Frontal cortex (tissue), 4 donors: ENCODE results near the gene CCDC71. TPM values are rescaled to one million over a fixed set of nuclear protein-coding genes. Genes with fewer than 3 reads are reported as not detected.

Experiments
- DNase-seq, 2 donors: peaks; one replicate each; pipeline ENCODE4 v3.0.0; 2012; ENCODE audit warnings: low spot score in 2 of 2
- FAIRE-seq: peaks from 2 replicates; lab custom pipeline; 2012; peaks lifted over from hg19 to GRCh38; lab: Jason Lieb, UNC
- total RNA-seq: library from RNA; depleted of rRNA; stranded (reverse); fragments of >200 nt; gene quantifications from one replicate; pipeline ENCODE4 v1.2.3, GENCODE V29; 2014
- donor health status: control.
- donor health status: control.
- donor health status: control.

Gene CCDC71
- total RNA-seq, 1 donor from 2014 or later = 17.9 TPM

- no peak for FAIRE-seq
- DNase-seq = peak; percentile 66 to 85
These were observed 32.7 kb downstream of the CCDC71 start for GRCh38 chr3:49133226-49133951.

DNA sequence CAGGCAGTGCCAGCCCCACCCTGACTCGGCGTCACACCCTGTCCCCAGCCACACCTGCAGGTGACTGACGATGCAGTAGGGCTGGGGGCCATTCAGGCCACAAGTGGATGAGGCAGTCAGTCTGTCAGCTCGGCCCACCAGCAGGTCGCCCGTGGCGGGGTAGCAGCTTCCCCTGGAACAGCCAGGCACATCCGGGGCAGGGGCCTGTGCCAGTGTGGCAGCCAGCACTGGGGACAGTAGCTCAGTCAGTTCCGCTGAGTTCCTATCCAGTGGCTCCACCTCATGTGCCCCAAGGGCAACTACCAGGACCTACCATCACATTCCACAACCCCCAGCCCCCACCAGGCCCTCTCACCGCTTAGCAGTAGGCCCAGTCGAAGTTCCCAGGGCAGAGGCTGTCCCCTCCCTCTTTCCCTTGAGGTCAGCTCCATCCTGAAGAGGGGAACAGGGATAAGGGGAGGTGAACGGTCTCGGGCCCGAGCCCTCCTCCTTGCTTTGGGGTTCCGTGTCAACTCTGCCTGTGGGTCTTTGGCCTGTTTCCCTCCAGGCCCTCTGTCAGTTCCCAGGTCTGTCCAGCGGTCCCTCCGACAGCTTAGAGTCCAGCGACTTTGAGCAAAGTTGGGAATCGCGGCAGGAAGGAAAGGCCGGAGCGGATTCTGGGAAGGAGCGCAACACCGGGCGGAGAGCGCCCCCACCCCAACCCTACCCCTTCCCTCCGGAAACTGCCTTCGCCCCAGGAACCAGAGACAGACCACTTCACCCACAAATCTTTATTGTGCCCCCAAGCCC lies 33.5 kb downstream of the CCDC71 start, which contains the start of gene LAMB2:
TSS of gene LAMB2 (minus strand) at position 614 of the 789 bp plus-strand sequence. CDS start at position 431, 183 bp downstream.
- FAIRE-seq (no peak), DNase-seq (peak; percentile 57 to 83)

- FAIRE-seq = no peak
These were observed 34.1 kb downstream of the CCDC71 start for GRCh38 chr3:49132073-49132436.

GRCh38 chr3:49131576-49131975 lies 34.6 kb downstream of the CCDC71 start:
- no peak for FAIRE-seq
- DNase-seq = no peak

More at GRCh38 chr3:49132073-49132436, 34.1 kb downstream of the CCDC71 start:
- DNase-seq = no peak

GRCh38 chr3:49131040-49131439 lies 35.1 kb downstream of the CCDC71 start:
- DNase-seq (no peak), FAIRE-seq (no peak)

DNA sequence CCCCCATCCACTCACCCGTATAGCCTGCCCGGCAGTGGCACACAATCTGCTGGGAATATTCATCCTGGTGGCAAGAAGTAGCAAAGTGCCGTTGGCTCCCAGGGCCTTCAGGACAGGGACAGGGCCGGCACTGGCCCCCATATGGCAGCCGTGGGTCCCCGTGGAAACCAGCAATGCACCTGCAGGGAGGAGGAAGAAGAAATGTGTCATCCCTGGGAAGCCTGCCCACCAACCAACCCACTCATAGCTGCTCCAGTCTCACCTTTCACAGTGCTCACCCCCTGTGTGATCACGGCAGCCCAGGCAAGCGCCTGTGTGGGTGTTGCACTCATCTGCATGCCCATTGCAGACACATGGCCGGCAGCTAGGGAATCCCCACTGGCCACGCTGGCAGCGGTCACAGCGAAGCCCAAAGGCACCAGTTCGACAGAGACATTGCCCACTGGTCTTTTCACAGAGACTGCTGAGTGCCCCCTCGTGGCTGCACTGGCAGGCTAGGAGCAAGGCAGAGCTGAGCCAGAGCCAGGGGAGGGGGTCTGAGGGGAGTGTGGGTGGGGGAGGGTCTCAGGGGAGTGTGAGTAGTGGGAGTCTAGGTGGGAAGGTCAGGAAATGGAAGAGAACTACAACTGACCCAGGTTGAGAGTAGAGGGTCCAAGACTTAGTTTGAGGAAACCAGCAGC lies 41.0 kb downstream of the CCDC71 start:
- FAIRE-seq (no peak), DNase-seq (peak in 1 of 2 donors; percentile 40)

GRCh38 chr3:49124203-49124602 lies 41.9 kb downstream of the CCDC71 start:
- DNase-seq = no peak
- no peak for FAIRE-seq

- FAIRE-seq = no peak
These were observed 42.4 kb downstream of the CCDC71 start for GRCh38 chr3:49123687-49124086.

GRCh38 chr3:49122886-49123545 lies 43.1 kb downstream of the CCDC71 start:
- no peak for FAIRE-seq
- no peak for DNase-seq

More at GRCh38 chr3:49123687-49124086, 42.4 kb downstream of the CCDC71 start:
- DNase-seq = no peak

DNA sequence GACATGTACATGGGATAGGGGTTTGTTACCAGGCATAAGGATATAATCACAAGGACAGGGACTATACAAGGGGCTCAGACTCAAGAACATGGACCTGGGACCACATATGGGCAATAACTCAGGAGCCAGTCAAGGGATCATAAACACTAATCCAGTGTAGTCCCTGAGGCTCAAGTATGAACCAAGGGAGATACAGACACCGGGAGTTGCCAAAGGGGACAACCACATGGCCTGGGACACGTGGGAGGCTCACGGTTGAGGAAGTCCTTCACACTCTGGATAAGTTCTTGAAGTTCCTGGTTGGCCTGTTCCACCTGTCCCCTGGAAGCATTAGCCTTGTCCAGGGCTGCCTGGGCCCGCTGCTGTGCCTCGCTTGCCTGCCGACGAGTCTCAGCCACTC lies 43.7 kb downstream of the CCDC71 start:
- DNase-seq = no peak
- no peak for FAIRE-seq

- no peak for FAIRE-seq
- DNase-seq = no peak
These were observed 44.1 kb downstream of the CCDC71 start for GRCh38 chr3:49122022-49122421.

DNA sequence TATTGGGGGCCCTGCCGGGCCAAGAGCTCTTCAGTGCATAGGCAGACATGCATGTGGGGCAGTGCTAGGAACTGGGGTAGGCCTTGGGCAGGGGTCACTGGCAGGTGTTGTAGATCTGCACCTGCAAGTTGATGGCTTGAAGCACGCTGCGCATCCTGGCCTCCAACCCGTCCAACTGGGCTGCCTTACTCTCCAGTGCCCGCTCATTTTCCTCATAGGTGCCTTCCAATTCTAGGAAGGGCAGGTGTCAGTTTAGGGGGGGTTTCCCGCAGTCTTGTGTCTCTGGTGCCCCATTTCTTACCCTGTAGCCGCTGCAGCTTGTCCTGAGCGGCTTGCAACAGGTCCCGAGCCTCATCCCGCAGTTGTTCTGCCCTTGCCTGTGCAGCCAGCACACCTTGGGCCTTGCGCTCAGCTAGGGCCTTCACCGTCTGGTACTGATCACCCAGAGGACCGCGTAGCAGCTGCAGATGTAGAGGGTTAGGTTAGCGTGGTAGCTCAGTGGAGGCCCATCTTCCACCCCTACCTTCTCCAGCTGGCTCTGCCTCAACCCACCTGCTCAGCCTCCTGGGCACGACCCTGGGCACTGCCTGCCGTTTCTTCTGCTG lies 44.9 kb downstream of the CCDC71 start:
- FAIRE-seq = no peak

GRCh38 chr3:49120438-49121131 lies 45.5 kb downstream of the CCDC71 start, which contains the start of gene USP19:
Gene USP19 (minus strand): TSS chr3:49120823. CDS start chr3:49119145, 1,678 bp downstream.
- FAIRE-seq = peak; percentile 23

More for the DNA sequence above, 44.9 kb downstream of the CCDC71 start:
- DNase-seq = no peak

DNA sequence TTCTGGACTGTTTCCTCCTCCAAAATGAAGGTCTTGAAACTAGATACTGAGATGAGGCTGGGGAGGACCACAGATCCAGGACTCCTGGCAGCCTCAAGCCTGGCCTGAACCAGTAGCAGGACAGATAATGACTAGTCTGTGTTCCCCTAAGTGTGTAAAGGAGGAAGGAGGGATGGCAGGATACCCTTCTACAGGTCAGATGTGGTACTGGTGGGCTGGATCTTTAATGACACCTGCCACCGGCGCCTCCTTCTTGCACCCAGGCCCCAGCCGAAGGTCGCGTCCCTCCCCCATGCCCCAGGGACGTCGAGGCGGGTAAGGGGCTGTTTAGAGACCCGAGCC lies 46.1 kb downstream of the CCDC71 start:
- no peak for DNase-seq
- no peak for FAIRE-seq

More at GRCh38 chr3:49120438-49121131, 45.5 kb downstream of the CCDC71 start, which contains the start of gene USP19:
- DNase-seq = peak; percentile 96 to 99

GRCh38 chr3:49119439-49119838 lies 46.7 kb downstream of the CCDC71 start:
- FAIRE-seq (no peak), DNase-seq (no peak)

DNA sequence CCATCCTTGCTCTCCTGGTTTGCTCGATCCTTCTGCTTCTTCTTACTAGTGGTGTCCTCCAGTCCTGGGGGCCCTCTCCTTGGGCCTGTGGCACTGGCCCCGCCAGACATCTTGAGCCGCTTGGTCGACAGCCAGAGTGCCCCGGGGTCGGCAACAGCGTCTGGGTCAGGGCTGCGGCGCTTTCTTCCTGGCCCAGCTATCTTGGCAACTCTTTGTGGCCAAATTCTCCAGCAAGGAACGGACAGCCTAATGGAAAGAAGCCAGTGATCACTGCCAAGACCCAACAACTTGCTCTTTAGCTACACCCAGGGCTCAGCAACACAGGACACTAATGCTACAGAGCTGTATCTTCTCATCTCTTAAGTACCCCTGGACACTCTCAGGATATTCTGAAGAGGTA lies 47.1 kb downstream of the CCDC71 start:
- FAIRE-seq = no peak
- no peak for DNase-seq
